Measurements from ENCODE around the gene FAM163A.

The FAM163A gene

DNA sequence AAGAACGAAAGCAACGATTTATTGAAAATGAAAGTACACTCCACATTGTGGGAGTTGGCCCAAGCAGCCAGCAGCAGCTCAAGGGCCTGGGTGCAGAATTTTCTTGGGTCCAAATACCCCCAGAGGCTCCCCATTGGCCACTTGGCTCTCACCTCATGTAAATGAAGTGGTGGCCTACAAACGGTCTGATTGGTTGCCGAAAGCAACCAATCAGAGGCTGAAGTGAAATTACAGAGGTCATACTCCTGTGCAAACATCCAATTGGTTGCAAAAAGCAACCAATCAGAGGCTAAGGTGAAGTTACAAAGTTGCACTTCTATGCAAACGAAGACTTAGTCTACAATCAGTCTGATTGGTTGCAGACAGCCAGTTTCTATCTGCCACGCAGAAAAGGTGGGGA lies 31.9 kb downstream of the FAM163A start:
- Histone ChIP-seq H3K4me1 (ENCODE audit: insufficient read depth, low read length, poor library complexity, severe bottlenecking) (no peaks in the 10 kb centered on the region), H3K79me2 (ENCODE audit: insufficient read depth, low read length) (no peaks in the 10 kb centered on the region), H4K20me1 (ENCODE audit: insufficient read depth, low read length, poor library complexity, severe bottlenecking) (no peaks in the 10 kb centered on the region), H3K36me3 (ENCODE audit: insufficient read depth, low read length) (no peaks in the 10 kb centered on the region), H3K4me2 (ENCODE audit: low read depth, low read length, poor library complexity, severe bottlenecking) (peak overlapping the region; percentile 15), H3K9me2 (replicated peaks; ENCODE audit: low read depth, low read length) (no peaks in the 10 kb centered on the region), H3K4me3 (ENCODE audit: low read length, poor library complexity, severe bottlenecking) (no peak overlapping the region), H2AFZ (ENCODE audit: low read length) (peak overlapping the region; percentile 54; the same call in 1 of the 2 replicates), H3F3A (ENCODE audit: low read depth) (no peaks in the 10 kb centered on the region), H3K9me3 (ENCODE audit: insufficient read depth, low read depth, low read length) (no peaks in the 10 kb centered on the region), H3K9ac (ENCODE audit: low read depth, low read length, poor library complexity, severe bottlenecking) (no peak overlapping the region), H3K27me3 (ENCODE audit: insufficient read depth, low read length, poor library complexity, severe bottlenecking) (no peaks in the 10 kb centered on the region)
- TF ChIP-seq, protein P1, sequence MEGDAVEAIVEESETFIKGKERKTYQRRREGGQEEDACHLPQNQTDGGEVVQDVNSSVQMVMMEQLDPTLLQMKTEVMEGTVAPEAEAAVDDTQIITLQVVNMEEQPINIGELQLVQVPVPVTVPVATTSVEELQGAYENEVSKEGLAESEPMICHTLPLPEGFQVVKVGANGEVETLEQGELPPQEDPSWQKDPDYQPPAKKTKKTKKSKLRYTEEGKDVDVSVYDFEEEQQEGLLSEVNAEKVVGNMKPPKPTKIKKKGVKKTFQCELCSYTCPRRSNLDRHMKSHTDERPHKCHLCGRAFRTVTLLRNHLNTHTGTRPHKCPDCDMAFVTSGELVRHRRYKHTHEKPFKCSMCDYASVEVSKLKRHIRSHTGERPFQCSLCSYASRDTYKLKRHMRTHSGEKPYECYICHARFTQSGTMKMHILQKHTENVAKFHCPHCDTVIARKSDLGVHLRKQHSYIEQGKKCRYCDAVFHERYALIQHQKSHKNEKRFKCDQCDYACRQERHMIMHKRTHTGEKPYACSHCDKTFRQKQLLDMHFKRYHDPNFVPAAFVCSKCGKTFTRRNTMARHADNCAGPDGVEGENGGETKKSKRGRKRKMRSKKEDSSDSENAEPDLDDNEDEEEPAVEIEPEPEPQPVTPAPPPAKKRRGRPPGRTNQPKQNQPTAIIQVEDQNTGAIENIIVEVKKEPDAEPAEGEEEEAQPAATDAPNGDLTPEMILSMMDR (conservative IDR thresholded peaks at IDR 0.05; ENCODE audit: low read length) = no peak
- TF ChIP-seq EZH2phosphoT487 (IDR thresholded peaks at IDR 0.05; ENCODE audit: borderline replicate concordance) = no peak

DNA sequence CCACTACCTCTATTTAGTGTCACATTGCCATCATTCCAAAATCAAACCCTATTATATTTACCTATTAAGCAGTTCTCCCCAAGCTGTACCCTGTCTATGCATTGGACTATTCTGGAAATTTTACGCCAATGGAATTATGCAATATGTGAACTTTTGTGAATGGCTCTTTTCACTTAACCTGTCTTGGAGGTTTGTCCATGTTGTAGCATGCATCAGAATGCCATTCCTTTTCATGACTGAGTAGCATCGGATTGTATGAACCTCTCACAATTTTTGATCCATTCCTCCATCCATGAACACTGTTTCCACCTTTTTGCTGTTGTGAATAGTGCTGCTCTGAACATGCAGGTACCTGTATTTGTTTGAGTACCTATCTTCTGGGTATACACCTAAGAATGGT lies 33.7 kb downstream of the FAM163A start:
- H3K27me3 ChIP-seq (ENCODE audit: insufficient read depth, low read length, poor library complexity, severe bottlenecking) = no peaks in the 10 kb centered on the region
- H2AFZ ChIP-seq (ENCODE audit: low read length) = no peak overlapping the region
- no peak overlapping the region for H3K4me2 ChIP-seq (ENCODE audit: low read depth, low read length, poor library complexity, severe bottlenecking)
- TF ChIP-seq, protein P1 (conservative IDR thresholded peaks at IDR 0.05; ENCODE audit: low read length) = no peak
- TF ChIP-seq EZH2phosphoT487 (IDR thresholded peaks at IDR 0.05; ENCODE audit: borderline replicate concordance) = no peak
- no peak overlapping the region for H3K9ac ChIP-seq (ENCODE audit: low read depth, low read length, poor library complexity, severe bottlenecking)
- H3K79me2 ChIP-seq (ENCODE audit: insufficient read depth, low read length) = no peaks in the 10 kb centered on the region
- H4K20me1 ChIP-seq (ENCODE audit: insufficient read depth, low read length, poor library complexity, severe bottlenecking) = no peaks in the 10 kb centered on the region
- H3K4me3 ChIP-seq (ENCODE audit: low read length, poor library complexity, severe bottlenecking) = no peak overlapping the region
- H3K9me2 ChIP-seq (replicated peaks; ENCODE audit: low read depth, low read length) = no peaks in the 10 kb centered on the region
- no peaks in the 10 kb centered on the region for H3F3A ChIP-seq (ENCODE audit: low read depth)
- no peaks in the 10 kb centered on the region for H3K9me3 ChIP-seq (ENCODE audit: insufficient read depth, low read depth, low read length)
- no peaks in the 10 kb centered on the region for H3K4me1 ChIP-seq (ENCODE audit: insufficient read depth, low read length, poor library complexity, severe bottlenecking)
- H3K36me3 ChIP-seq (ENCODE audit: insufficient read depth, low read length) = no peaks in the 10 kb centered on the region

DNA sequence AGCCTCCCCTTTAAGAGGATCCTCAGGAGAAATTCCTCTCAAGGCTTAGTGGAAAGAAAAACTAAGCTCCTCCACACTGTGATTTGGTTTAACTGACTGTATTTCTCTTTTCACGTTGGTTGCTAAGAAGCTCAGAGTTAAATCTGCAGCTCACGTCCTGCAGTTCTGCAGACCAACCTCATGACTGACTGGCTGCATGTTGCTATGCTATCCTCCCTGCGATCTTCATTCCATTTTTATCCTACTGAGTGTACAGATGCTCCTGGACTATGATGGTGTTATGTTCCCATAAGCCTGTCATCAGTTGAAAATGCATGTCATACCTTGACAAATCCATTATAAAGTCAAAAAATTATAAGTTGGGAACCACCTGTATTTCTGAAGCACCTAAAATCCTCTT lies 34.6 kb downstream of the FAM163A start:
- Histone ChIP-seq H3K4me2 (ENCODE audit: low read depth, low read length, poor library complexity, severe bottlenecking) (no peak overlapping the region), H3K27me3 (ENCODE audit: insufficient read depth, low read length, poor library complexity, severe bottlenecking) (no peaks in the 10 kb centered on the region), H3K9ac (ENCODE audit: low read depth, low read length, poor library complexity, severe bottlenecking) (no peak overlapping the region), H3K79me2 (ENCODE audit: insufficient read depth, low read length) (no peaks in the 10 kb centered on the region), H4K20me1 (ENCODE audit: insufficient read depth, low read length, poor library complexity, severe bottlenecking) (no peaks in the 10 kb centered on the region), H3K9me2 (replicated peaks; ENCODE audit: low read depth, low read length) (no peaks in the 10 kb centered on the region), H2AFZ (ENCODE audit: low read length) (no peak overlapping the region), H3K36me3 (ENCODE audit: insufficient read depth, low read length) (no peaks in the 10 kb centered on the region), H3K4me3 (ENCODE audit: low read length, poor library complexity, severe bottlenecking) (no peak overlapping the region), H3F3A (ENCODE audit: low read depth) (no peaks in the 10 kb centered on the region), H3K4me1 (ENCODE audit: insufficient read depth, low read length, poor library complexity, severe bottlenecking) (no peaks in the 10 kb centered on the region), H3K9me3 (ENCODE audit: insufficient read depth, low read depth, low read length) (no peaks in the 10 kb centered on the region)
- TF ChIP-seq, protein P1 (conservative IDR thresholded peaks at IDR 0.05; ENCODE audit: low read length) = no peak
- TF ChIP-seq EZH2phosphoT487 (IDR thresholded peaks at IDR 0.05; ENCODE audit: borderline replicate concordance) = no peak
